Stimulated activated memory B cell treated with anti-CD40 and anti-IgM and Interleukin-4, amounts not matched to agents 10 μg/mL and 1 μg/mL and 100 μg/mL, for 72 hours (primary cell): ENCODE results near the gene ACAP1.

Source experiments
- ATAC-seq: fragments of 150-1000 bp; cut with Tn5 transposase; 2 replicates; pipeline ENCODE4 v1.10.0; 2021
- H3K27ac Mint-ChIP-seq: one replicate; pipeline ENCODE4 v1.8.0; 2022; ENCODE audit warnings: mild to moderate bottlenecking, mixed read lengths
- H3K27me3 Mint-ChIP-seq: one replicate; pipeline ENCODE4 v1.8.0; 2022; ENCODE audit warnings: mixed read lengths
- H3K36me3 Mint-ChIP-seq: one replicate; pipeline ENCODE4 v1.8.0; 2022; ENCODE audit warnings: mixed read lengths
- H3K4me1 Mint-ChIP-seq: one replicate; pipeline ENCODE4 v1.8.0; 2022; ENCODE audit warnings: mixed read lengths
- H3K4me3 Mint-ChIP-seq: one replicate; pipeline ENCODE4 v1.8.0; 2022; ENCODE audit warnings: mild to moderate bottlenecking, moderate library complexity, mixed read lengths
- H3K9me3 Mint-ChIP-seq: one replicate; pipeline ENCODE4 v1.8.0; 2022; ENCODE audit warnings: mixed read lengths

ACAP1 gene

DNA sequence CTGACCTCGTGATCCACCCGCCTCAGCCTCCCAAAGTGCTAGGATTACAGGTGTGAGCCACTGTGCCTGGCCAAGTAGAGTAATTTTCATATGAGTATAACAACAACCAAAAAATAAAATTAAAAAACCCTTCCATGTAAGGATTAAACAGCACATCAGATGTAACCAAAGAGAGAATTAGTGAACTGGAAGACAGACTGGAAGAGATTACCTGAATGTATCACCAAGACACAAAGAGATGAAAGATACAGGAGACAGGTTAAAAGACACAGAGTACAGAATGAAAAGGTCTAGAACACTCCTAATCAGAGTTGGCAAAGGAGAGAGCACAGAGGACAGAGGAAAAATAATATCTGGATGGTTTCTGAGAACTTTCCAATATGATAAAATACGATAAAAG, 42.8 kb downstream of the ACAP1 start:
- Mint-ChIP-seq H3K27me3 (peaks cover 56% of the 10 kb centered on the region), H3K4me1 (peaks cover 4% of the 10 kb centered on the region)

DNA sequence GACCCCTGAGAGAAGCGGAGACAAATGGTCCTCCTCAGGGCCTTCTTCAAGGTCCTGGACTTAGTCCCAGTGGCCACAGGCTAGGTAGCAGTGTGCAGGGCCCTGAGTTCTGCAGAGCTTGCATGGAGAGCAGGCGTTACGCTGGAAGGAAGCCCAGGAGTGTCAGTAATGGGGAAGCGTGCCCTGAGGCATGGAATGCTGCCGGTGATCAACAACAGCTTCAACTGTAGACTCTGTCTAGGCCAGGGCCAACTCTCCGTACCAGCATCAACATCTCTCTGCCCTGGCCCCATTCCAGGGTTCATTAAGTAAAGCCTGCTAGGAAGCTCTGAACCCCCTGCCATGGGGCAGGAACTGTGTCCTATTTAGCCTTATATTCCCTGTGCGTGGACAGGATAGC, 44.0 kb downstream of the ACAP1 start:
- Mint-ChIP-seq H3K36me3 (peaks cover 7% of the 10 kb centered on the region), H3K9me3 (peaks cover 7% of the 10 kb centered on the region), H3K27me3 (peaks cover 56% of the 10 kb centered on the region), H3K27ac (no peak overlapping the region), H3K4me1 (peaks cover 12% of the 10 kb centered on the region), H3K4me3 (no peak overlapping the region)
- ATAC-seq: no peak

More for the DNA sequence above, 42.8 kb downstream of the ACAP1 start:
- Mint-ChIP-seq H3K36me3 (peaks cover 7% of the 10 kb centered on the region), H3K9me3 (peaks cover 7% of the 10 kb centered on the region), H3K4me3 (no peak overlapping the region), H3K27ac (no peak overlapping the region)
- no peak for ATAC-seq

GRCh38 chr17:7380855-7381683, 44.7 kb downstream of the ACAP1 start, which contains the start of gene TNK1:
Gene TNK1, plus strand, starts transcription at chr17:7381089. Its CDS starts 1,838 bp downstream, at chr17:7382927.
- Mint-ChIP-seq H3K4me3 (no peak within 1 kb of the TSS), H3K36me3 (peaks cover 7% of the 10 kb centered on the region), H3K9me3 (peaks cover 7% of the 10 kb centered on the region), H3K27me3 (peaks cover 56% of the 10 kb centered on the region), H3K4me1 (peaks cover 12% of the 10 kb centered on the region), H3K27ac (no peak within 1 kb of the TSS)
- ATAC-seq: no peak

DNA sequence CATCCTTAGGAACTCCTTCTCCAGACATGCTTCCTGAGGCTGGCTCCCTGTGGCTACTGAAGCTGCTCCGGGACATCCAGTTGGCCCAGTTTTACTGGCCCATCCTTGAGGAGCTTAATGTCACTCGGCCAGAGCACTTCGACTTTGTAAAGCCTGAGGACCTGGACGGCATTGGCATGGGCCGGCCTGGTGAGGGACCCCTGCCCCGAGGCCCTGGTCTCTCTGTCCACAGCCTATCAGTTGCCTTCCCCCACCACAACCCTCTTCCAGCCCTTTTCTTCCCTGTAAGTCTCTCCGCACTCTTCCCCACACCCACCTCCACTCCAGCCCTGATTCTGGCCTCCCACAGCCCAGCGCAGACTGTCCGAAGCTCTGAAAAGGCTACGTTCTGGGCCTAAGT, 46.6 kb downstream of the ACAP1 start:
- Mint-ChIP-seq H3K4me1 (peaks cover 12% of the 10 kb centered on the region), H3K36me3 (peaks cover 7% of the 10 kb centered on the region), H3K27ac (no peak overlapping the region), H3K9me3 (peaks cover 7% of the 10 kb centered on the region), H3K27me3 (peaks cover 52% of the 10 kb centered on the region), H3K4me3 (no peak overlapping the region)
- no peak for ATAC-seq

DNA sequence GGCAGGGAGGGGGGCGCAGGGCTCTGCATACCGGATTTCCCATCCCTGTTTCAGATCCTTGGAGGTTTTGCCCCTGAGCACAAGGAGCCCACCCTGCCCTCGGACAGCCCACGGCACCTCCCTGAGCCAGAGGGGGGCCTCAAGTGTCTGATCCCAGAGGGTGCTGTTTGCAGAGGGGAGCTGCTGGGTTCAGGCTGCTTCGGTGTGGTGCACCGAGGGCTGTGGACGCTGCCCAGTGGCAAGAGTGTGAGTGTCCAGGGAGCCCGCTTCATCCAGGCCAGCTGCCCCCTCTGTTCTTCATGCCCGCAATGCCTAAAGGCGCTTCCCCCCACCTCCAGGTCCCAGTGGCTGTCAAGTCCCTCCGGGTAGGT, 47.0 kb downstream of the ACAP1 start:
- Mint-ChIP-seq H3K36me3 (peaks cover 7% of the 10 kb centered on the region), H3K9me3 (peaks cover 7% of the 10 kb centered on the region), H3K27me3 (peaks cover 48% of the 10 kb centered on the region), H3K4me3 (peak overlapping the region; percentile 56), H3K27ac (no peak overlapping the region), H3K4me1 (peaks cover 12% of the 10 kb centered on the region)
- ATAC-seq: no peak

- H3K27ac Mint-ChIP-seq: peak overlapping the region; percentile 65
- peak overlapping the region; percentile 79 for H3K4me3 Mint-ChIP-seq
- ATAC-seq: peak; percentile 97
- H3K4me1 Mint-ChIP-seq: peaks cover 12% of the 10 kb centered on the region
- H3K36me3 Mint-ChIP-seq: peaks cover 6% of the 10 kb centered on the region
- peaks cover 7% of the 10 kb centered on the region for H3K9me3 Mint-ChIP-seq
- H3K27me3 Mint-ChIP-seq: peaks cover 42% of the 10 kb centered on the region
These were observed 47.6 kb downstream of the ACAP1 start for GRCh38 chr17:7383742-7384488.

DNA sequence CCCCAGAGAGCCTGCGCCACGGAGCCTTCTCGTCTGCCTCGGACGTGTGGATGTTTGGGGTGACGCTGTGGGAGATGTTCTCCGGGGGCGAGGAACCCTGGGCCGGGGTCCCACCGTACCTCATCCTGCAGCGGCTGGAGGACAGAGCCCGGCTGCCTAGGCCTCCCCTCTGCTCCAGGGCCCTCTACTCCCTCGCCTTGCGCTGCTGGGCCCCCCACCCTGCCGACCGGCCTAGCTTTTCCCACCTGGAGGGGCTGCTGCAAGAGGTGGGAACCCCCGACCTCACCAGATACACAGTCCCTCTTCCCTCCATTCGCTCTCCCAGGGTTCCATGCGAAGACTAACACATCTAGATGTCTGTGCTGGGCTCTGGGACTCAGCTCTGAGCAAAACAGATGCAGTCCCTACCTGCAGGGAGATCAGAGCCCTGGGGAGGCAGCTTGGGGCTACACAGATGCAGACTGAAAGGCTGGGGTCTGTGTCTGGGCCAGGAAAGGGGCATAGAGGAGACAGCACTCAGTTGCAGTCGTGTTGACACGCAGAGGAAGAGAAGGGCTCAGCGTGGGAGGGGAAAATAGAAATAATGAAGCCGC, 48.3 kb downstream of the ACAP1 start:
- ATAC-seq: no peak
- peaks cover under 1% of the 10 kb centered on the region for H3K9me3 Mint-ChIP-seq
- H3K4me3 Mint-ChIP-seq: peak overlapping the region; percentile 79
- peaks cover 3% of the 10 kb centered on the region for H3K36me3 Mint-ChIP-seq
- H3K27me3 Mint-ChIP-seq: peaks cover 36% of the 10 kb centered on the region
- H3K4me1 Mint-ChIP-seq: peaks cover 12% of the 10 kb centered on the region
- H3K27ac Mint-ChIP-seq: peak overlapping the region; percentile 65

DNA sequence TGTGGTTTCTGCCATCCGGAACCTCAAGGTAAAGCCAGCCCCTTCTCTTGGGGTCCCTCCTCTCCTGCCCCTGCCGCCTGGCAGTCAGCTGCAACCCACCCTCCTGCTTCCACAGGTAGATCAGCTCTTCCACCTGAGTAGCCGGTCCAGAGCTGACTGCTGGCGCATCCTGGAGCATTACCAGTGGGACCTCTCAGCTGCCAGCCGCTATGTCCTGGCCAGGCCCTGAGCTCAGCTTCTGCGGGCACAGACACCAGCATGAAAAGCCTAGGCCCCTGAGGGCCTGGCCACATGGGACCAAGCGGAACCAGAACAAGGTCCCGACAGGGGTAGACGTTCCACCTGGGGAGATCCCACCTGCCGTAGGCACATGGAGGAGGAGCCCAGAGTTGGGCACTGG, 52.5 kb downstream of the ACAP1 start:
- no peaks in the 10 kb centered on the region for H3K9me3 Mint-ChIP-seq
- H3K36me3 Mint-ChIP-seq: peaks cover 10% of the 10 kb centered on the region
- peaks cover 21% of the 10 kb centered on the region for H3K4me1 Mint-ChIP-seq

GRCh38 chr17:7389924-7390910, 53.9 kb downstream of the ACAP1 start:
- no peaks in the 10 kb centered on the region for H3K9me3 Mint-ChIP-seq
- H3K36me3 Mint-ChIP-seq: peaks cover 10% of the 10 kb centered on the region
- H3K27me3 Mint-ChIP-seq: no peaks in the 10 kb centered on the region
- no peak overlapping the region for H3K4me3 Mint-ChIP-seq
- no peak for ATAC-seq
- peaks cover 19% of the 10 kb centered on the region for H3K4me1 Mint-ChIP-seq
- H3K27ac Mint-ChIP-seq: no peak overlapping the region

More for the DNA sequence above, 52.5 kb downstream of the ACAP1 start:
- no peak overlapping the region for H3K4me3 Mint-ChIP-seq
- H3K27me3 Mint-ChIP-seq: no peaks in the 10 kb centered on the region
- no peak overlapping the region for H3K27ac Mint-ChIP-seq
- no peak for ATAC-seq

DNA sequence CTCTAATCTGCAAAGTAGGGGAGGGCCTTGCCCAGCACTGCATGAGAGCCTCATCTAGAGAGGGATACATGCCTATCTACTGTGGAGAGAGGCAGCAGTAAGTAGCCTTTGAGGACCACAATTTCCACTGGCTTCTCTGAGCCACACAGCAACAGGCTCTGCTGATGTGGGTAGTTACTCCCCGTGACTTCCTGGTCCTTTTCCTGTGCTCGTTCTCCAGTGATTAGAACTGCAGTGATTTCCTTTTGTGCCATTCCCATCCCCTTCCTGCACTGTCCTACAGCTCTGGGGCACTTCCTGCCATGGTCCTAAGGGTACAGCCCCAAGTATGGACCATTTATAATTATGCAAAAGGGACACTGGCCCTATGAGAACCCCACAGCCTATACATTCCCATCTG, 55.0 kb downstream of the ACAP1 start:
- Mint-ChIP-seq H3K27me3 (no peaks in the 10 kb centered on the region), H3K9me3 (no peaks in the 10 kb centered on the region), H3K4me3 (no peak overlapping the region), H3K27ac (no peak overlapping the region), H3K4me1 (peaks cover 20% of the 10 kb centered on the region), H3K36me3 (peaks cover 10% of the 10 kb centered on the region)
- no peak for ATAC-seq

GRCh38 chr17:7392696-7393612, 56.6 kb downstream of the ACAP1 start:
- Mint-ChIP-seq H3K9me3 (no peaks in the 10 kb centered on the region), H3K27ac (peak overlapping the region; percentile 80), H3K4me1 (peaks cover 20% of the 10 kb centered on the region), H3K36me3 (peaks cover 10% of the 10 kb centered on the region), H3K4me3 (peak overlapping the region; percentile 98), H3K27me3 (no peaks in the 10 kb centered on the region)
- ATAC-seq: no peak

- no peaks in the 10 kb centered on the region for H3K9me3 Mint-ChIP-seq
- no peaks in the 10 kb centered on the region for H3K27me3 Mint-ChIP-seq
- H3K27ac Mint-ChIP-seq: peak overlapping the region; percentile 80
- H3K36me3 Mint-ChIP-seq: peaks cover 10% of the 10 kb centered on the region
- peak; percentile 72 for ATAC-seq
- H3K4me1 Mint-ChIP-seq: peaks cover 20% of the 10 kb centered on the region
- H3K4me3 Mint-ChIP-seq: peak overlapping the region; percentile 98
These were observed 57.5 kb downstream of the ACAP1 start for GRCh38 chr17:7393613-7394451.
